Progenitor cell of endocrine pancreas (in vitro differentiated cells): ENCODE results near the gene SLC35D2. TPM values are rescaled to one million over a fixed set of nuclear protein-coding genes. Genes with fewer than 3 reads are reported as not detected.
"Not testable (repeated sequence)": the region's sequence is repeated elsewhere in the genome, so short reads cannot be mapped to it uniquely, and the experiment has no call there.

Source experiments
- DNase-seq: peaks from one replicate; pipeline ENCODE4 v3.0.0; 2021; ENCODE audit warnings: low spot score; ENCODE audit not compliant: unreplicated experiment
- H3K27ac Mint-ChIP-seq: 2 replicates; pipeline ENCODE4 v1.8.0; 2021; ENCODE audit warnings: mild to moderate bottlenecking, moderate library complexity, mixed read lengths
- H3K27me3 Mint-ChIP-seq: 2 replicates; pipeline ENCODE4 v1.8.0; 2021; ENCODE audit warnings: mixed read lengths
- H3K36me3 Mint-ChIP-seq: 2 replicates; pipeline ENCODE4 v1.8.0; 2022; ENCODE audit warnings: mixed read lengths; ENCODE audit not compliant: insufficient read depth
- H3K4me1 Mint-ChIP-seq: 2 replicates; pipeline ENCODE4 v1.8.0; 2021; ENCODE audit warnings: low read depth, mixed read lengths
- H3K4me3 Mint-ChIP-seq: 2 replicates; pipeline ENCODE4 v1.8.0; 2021; ENCODE audit warnings: low read depth, mild to moderate bottlenecking, moderate library complexity, mixed read lengths
- H3K9me3 Mint-ChIP-seq: 2 replicates; pipeline ENCODE4 v1.8.0; 2021; ENCODE audit warnings: low read depth, mixed read lengths
- CTCF ChIP-seq: fragments of 200-600 bp; sonication (generic); IDR thresholded peaks from one replicate; pipeline ENCODE4 v1.5.0; 2021; ENCODE audit warnings: antibody characterized with exemption, mild to moderate bottlenecking; ENCODE audit not compliant: unreplicated experiment
- total RNA-seq: library from RNA; stranded (reverse); gene quantifications from 2 replicates; pipeline ENCODE4 v1.2.1, GENCODE V29; 2021

Gene SLC35D2
- total RNA-seq, 1 donor from 2014 or later: 52.6 TPM

GRCh38 chr9:96327694-96328352 is 55.7 kb downstream of the SLC35D2 start:
- H3K4me3 Mint-ChIP-seq: no peak overlapping the region
- peak; percentile 74 for TF ChIP-seq CTCF
- H3K36me3 Mint-ChIP-seq: peaks cover 7% of the 10 kb centered on the region
- H3K9me3 Mint-ChIP-seq: no peaks in the 10 kb centered on the region
- peaks cover 2% of the 10 kb centered on the region for H3K4me1 Mint-ChIP-seq
- no peaks in the 10 kb centered on the region for H3K27me3 Mint-ChIP-seq
- no peak overlapping the region for H3K27ac Mint-ChIP-seq
- no peak for DNase-seq

DNA sequence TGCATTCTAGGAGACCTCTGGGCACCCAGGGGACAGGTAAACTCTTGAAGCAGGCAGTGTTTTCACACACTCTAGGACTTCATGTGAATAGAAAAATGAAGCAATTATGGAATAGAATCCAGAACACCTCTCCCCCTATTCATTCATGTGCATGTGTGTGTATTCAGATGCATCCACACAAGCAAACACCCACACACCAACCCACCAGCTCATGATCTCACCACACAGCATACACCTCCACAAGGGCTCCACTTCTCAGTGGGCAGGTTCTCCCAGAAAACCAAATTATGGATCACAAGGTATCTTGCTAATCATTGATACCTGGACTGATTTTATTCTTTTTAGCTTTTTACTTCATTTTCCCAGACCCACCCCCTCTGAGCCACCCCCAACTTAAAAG is 60.3 kb downstream of the SLC35D2 start:
- no peak for TF ChIP-seq CTCF
- peaks cover 8% of the 10 kb centered on the region for H3K4me1 Mint-ChIP-seq
- H3K9me3 Mint-ChIP-seq: no peaks in the 10 kb centered on the region
- no peaks in the 10 kb centered on the region for H3K27me3 Mint-ChIP-seq
- H3K36me3 Mint-ChIP-seq: peaks cover 10% of the 10 kb centered on the region
- H3K4me3 Mint-ChIP-seq: no peak overlapping the region
- peak overlapping the region; percentile 62 for H3K27ac Mint-ChIP-seq
- no peak for DNase-seq

- not testable (repeated sequence) for H3K4me3 Mint-ChIP-seq, H3K4me1 Mint-ChIP-seq, H3K9me3 Mint-ChIP-seq, DNase-seq, H3K27me3 Mint-ChIP-seq
- peak overlapping the region; percentile 62 for H3K27ac Mint-ChIP-seq
- H3K36me3 Mint-ChIP-seq: peaks cover 10% of the 10 kb centered on the region
These were observed 60.8 kb downstream of the SLC35D2 start for GRCh38 chr9:96322736-96323135.

- not testable (repeated sequence) for H3K27ac Mint-ChIP-seq, H3K4me3 Mint-ChIP-seq, DNase-seq, H3K9me3 Mint-ChIP-seq, H3K27me3 Mint-ChIP-seq, H3K4me1 Mint-ChIP-seq
- H3K36me3 Mint-ChIP-seq: peaks cover 12% of the 10 kb centered on the region
These were observed 61.3 kb downstream of the SLC35D2 start for GRCh38 chr9:96322210-96322609.

DNA sequence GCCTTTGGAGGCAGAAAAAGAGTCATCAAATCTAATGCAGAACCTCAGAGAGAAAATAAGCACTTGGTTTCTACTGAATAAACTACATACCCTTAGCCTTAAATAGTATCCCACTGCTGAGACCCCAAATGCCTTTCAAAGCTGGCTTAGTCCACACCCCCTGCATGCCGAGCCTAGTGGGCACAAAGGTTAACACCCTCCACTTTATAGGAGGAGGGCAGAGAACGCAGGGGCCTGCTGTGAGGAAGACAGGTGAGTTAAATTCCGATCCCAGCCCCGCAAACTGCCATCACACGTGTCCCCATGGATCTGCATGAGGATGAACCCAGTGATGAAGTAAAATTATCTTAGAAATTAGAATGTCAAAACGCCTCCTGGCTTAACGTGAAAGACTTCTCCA is 62.0 kb downstream of the SLC35D2 start:
- Mint-ChIP-seq H3K4me3 (no peak overlapping the region), H3K27ac (no peak overlapping the region), H3K4me1 (peaks cover 9% of the 10 kb centered on the region), H3K27me3 (no peaks in the 10 kb centered on the region), H3K36me3 (peaks cover 12% of the 10 kb centered on the region), H3K9me3 (no peaks in the 10 kb centered on the region)
- no peak for DNase-seq
- TF ChIP-seq CTCF: no peak

- Mint-ChIP-seq H3K4me1 (peaks cover 9% of the 10 kb centered on the region), H3K27me3 (no peaks in the 10 kb centered on the region), H3K36me3 (peaks cover 12% of the 10 kb centered on the region), H3K4me3 (no peak overlapping the region), H3K9me3 (no peaks in the 10 kb centered on the region), H3K27ac (no peak overlapping the region)
- TF ChIP-seq CTCF: no peak
- no peak for DNase-seq
These were observed 62.7 kb downstream of the SLC35D2 start for GRCh38 chr9:96320749-96321280.
